NCI-H446 treated with DMSO at 0.1 percent for 48 hours (cell line): ENCODE measurements around the gene UGT2A2.
A peak's percentile ranks its signal among the peaks of the same experiment; 100 is the strongest.
"Not testable (repeated sequence)": the region's sequence is repeated elsewhere in the genome, so short reads cannot be mapped to it uniquely, and the experiment has no call there.

Source experiments
- DNase-seq: peaks from one replicate; lab custom pipeline; 2025; lab: John Stamatoyannopoulos, UW

Gene UGT2A2

GRCh38 chr4:69639542-69639941 is at the start of gene UGT2A2:
TSS of gene UGT2A2 (minus strand) at chr4:69639642. CDS start at chr4:69639640, 2 bp downstream.
- no peak for DNase-seq

DNA sequence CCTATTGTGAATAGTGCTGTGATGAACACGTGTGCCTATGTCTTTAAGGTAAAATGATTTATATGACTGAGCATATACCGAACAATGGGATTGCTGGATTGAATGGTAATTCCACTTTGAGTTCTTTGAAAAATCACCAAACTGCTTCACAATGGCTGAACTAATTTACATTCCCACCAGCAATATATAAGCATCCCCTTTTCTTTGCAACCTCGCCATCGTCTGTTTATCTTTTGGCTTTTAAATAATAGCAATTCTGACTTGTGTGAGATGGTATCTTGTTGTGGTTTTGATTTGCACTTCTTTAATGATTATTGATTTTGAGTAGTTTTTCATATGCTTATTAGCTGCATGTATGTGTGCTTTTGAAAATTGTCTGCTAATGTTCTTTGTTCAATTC is 45.4 kb upstream of the UGT2A2 start:
- DNase-seq: no peak

- DNase-seq: no peak
Measured at GRCh38 chr4:69668680-69669079, 29.2 kb upstream of the UGT2A2 start.

DNA sequence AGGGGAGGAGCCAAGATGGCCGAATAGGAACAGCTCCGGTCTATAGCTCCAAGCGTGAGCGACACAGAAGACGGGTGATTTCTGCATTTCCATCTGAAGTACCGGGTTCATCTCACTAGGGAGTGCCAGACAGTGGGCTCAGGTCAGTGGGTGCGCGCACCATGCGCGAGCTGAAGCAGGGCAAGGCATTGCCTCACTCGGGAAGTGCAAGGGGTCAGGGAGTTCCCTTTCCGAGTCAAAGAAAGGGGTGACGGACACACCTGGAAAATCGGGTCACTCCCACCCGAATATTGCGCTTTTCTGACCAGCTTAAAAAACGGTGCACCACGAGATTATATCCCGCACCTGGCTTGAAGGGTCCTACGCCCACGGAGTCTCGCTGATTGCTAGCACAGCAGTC is 24.6 kb upstream of the UGT2A2 start:
- not testable (repeated sequence) for DNase-seq

GRCh38 chr4:69661130-69661803 is 21.8 kb upstream of the UGT2A2 start:
- DNase-seq: not testable (repeated sequence)

DNA sequence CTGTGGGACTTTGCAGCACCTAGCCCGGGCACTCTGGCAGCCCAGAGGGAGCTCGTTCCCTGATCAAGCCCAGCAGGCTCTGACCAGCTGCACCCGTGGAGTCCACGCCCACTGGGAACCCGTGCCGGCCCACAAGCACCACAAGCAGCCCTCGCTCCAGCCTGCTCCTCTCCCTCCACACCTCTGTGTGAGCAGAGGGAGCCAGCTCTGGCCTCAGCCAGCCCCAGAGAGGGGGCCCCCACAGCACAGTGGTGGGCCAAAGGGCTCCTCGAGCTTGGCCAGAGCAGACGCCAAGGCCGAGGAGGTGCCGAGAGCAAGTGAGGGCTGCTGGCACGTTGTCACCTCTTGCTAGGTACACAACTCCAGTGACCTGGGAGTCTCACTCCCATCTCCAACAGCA is 18.7 kb upstream of the UGT2A2 start:
- DNase-seq: no peak

- DNase-seq: no peak
Measured at GRCh38 chr4:69656653-69657158, 17.3 kb upstream of the UGT2A2 start.

DNA sequence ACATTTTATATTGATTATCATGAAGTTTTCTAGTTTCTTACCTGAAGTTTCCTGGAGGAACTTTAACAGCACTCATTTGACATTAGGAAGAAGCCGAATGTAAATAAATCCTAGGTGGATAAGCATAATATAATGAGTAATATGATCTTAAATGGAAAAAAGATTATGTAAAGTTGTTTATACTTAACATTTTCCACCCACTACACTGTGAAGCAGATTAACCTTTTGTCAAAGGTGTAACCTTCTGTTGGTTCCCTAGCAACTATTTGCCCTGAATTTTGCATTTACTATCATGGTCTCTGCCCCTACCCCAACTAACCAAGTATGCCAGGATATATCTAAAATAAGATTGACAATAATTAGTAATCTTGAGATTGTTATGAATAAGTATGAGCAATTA is 13.7 kb upstream of the UGT2A2 start, which contains the start of gene UGT2A1:
UGT2A1 (minus strand) TSS at position 101 of the 400 bp plus-strand sequence. CDS start 5,603 bp downstream, outside the sequence.
- no peak for DNase-seq

DNA sequence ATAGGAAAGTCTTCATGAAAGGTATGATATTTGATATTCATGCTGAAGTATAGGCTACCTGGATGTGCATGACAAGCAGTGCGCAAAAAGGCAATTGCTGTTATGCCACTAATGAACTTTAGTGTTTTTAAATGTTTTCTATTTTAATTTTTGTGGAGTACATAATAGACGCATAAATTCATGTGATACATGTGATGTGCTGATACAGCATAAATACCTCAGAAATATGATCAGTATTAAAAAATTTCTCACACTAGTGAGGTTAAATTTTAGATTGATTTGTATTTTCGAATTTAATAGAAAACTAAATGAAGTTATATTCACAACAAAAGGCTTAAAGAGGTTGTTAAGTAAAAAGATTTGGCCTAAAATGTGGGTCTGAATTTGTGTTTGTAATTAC is 11.4 kb upstream of the UGT2A2 start:
- DNase-seq: no peak

- DNase-seq: no peak
Measured at GRCh38 chr4:69649629-69650028, 10.2 kb upstream of the UGT2A2 start.

DNA sequence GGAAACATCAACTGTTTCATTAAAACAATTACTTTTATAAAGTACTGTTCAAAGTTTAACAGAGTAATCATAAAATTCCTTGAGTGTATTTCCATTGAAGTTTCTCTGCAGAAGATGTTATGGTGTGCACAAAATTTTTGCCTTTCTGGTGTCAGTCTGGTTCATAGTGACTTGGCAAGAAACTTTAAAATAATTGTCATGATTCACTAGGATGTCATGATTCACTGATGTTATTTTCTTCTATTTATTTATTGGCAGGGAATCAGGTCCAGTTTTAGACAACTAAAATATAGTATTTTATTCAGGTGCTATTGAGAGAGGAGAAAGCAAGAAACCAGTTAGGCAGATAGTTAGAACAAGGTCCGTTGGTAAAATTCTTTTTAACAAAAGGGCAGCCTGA is 9.8 kb upstream of the UGT2A2 start:
- DNase-seq: no peak

DNA sequence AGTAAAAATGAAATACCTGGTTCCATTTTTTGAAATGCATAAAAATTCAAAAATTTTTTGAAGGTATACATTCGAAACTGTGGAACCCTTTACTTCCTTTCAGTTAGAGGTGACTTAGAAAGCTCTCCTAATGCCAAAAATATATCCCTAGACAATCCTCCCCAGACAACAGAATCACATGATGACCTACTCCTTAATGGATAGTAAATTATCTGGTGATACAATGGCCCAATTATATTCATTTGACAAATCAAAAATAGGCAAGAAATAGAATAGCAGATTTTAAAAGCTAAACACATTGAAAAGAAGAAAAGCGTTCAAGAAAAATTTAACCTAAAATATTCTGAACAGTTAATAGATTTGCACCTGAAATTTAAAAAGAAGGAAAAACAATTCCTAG is 3.5 kb upstream of the UGT2A2 start:
- no peak for DNase-seq

DNA sequence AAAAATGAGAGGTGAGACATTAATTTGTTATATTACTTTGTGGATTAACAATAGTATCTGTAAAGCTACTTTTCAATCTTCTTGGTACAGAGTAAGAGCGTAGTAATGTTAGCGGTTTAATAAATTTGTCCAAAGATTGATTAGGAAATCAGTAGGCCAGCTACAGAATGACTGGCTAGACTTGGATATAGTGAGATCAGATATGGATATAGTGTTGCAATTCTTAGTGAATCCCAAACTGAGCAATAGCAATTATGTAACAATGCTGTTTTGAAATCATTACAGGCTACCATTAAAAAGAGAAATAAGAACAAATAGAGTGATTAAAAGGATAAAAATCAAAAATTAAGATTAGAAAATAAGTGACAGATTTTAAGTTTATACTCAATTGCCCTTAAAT is 847 bp upstream of the UGT2A2 start:
- DNase-seq: no peak

- peak; percentile 3 for DNase-seq
Measured at GRCh38 chr4:69617083-69617694, 22.3 kb downstream of the UGT2A2 start.

DNA sequence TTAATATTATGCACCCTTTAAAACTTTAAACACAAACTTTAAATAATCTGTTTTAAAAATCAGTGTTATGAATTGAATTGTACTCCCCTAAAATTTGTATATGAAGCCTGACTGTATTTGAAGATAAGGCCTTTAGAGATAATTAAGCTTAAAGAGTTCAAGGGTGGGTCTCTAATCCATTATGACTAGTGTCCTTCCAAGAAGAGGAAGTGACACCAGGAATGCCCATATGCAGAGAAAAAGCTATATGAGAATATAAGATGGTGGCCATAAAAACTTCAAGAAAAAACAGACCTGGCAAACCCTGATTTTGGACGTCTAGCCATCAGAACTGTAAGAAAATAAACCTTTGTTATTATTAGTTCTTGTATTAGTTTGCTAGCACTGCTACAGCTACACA is 29.0 kb downstream of the UGT2A2 start:
- no peak for DNase-seq

- no peak for DNase-seq
Measured at GRCh38 chr4:69601065-69601464, 38.4 kb downstream of the UGT2A2 start.

DNA sequence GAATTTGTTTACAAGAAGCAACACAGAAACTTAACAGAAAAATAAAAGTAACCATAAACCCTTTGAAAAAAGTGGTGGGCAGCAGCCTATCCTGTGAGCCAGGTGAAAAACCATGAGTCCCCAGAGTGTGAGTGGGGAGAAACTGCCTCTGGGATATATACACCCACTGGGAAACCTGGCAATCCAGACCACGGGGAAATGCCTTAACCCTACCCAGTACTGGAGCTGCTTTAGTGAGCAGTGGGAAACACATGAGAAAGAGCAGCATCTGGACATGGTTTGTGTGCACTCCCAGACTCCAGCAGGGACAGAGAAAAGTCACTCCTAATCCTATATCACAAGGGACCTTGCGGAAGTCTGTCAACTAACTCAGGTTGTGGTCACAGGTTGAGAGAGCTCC is 39.4 kb downstream of the UGT2A2 start:
- DNase-seq: no peak

DNA sequence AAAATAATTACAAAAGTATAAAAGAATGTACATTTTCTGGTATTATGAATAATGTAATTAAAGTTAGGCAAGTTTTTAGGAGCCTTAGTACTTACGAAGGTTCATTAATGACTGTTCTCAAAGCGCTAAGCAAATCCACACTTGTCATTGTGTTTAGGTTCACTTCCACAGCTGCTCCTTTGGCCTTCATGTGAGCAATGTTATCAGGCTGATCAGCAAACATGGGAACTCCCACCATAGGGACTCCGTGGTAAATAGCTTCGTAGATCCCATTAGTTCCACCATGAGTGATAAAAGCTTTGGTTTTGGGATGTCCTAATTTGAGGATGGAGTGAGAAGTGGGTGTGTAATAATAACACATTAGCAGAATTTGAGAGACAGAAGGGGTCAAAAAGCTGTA is 45.1 kb downstream of the UGT2A2 start:
- no peak for DNase-seq

DNA sequence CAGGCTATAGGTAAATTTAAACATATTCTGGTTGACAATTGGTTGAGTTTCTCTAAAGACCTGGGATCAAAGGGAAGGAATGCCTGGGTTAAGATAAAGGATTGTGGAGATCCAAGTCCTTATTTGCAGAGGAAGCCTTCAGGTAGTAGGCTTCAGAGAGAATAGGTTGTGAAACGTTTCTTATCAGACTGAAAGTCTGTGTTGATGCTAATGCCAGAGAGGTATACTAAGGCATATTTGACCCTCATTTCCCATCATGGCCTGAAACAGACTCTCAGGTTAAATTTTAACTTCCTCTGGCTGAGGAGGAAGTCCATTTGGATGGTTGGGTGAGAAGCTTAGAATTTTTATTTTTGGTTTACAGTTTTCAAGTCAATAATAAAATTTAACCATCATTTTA is 48.1 kb downstream of the UGT2A2 start:
- no peak for DNase-seq

GRCh38 chr4:69589884-69590283 is 49.6 kb downstream of the UGT2A2 start:
- DNase-seq: no peak

DNA sequence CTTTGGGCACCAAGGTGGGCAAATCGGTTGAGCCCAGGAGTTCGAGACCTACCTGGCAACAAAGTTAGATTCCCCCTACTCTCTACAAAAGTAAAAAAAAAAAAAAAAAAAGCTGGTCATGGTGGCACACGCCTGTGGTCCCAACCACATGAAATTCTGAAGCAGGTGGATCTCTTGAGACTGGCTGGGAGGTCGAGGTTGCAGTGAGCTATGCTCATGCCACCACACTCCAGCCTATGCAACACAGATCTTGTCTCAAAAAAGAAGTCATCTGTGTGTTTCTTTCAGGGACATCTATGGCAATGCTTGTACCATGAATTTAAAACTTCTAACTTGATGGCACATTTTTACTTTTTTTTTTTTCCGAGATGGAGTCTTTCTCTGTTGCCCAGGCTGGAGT is 55.3 kb downstream of the UGT2A2 start:
- DNase-seq: no peak

DNA sequence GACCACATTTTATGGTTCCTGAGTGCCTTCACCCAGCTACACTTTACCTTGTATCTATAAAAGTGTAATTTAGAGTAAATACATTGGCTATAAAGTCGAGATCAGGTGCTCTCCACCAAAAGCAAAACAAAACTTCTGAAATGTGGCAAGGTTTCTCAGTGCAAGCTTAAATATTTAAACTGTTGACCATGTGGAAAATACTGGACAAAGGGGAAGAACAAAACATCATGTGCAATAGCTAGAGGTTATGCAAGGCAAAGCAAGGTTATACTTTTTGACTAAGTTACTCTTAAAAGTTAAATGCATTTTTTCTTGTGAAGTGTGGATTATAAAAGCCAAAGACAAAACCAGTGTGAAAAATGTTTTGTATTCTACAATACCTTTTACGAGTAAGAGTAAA is 55.9 kb downstream of the UGT2A2 start:
- no peak for DNase-seq

- no peak for DNase-seq
Measured at GRCh38 chr4:69577245-69577644, 62.2 kb downstream of the UGT2A2 start.
